Thyroid gland (tissue), 4 donors: Measurements from ENCODE around the gene MEST.

Source experiments
- POLR2A ChIP-seq, 2 donors: fragments of 450-650 bp; IDR thresholded peaks; one replicate each; pipeline ENCODE4 v1.6.1; 2017; ENCODE audit warnings: antibody characterized with exemption in 2 of 2, mild to moderate bottlenecking in 2 of 2, moderate library complexity in 1 of 2
- TF ChIP-seq, protein P1 (sequence below), 6 experiments: fragments of 200-600 bp in 3 of 6; fragments of 450-650 bp in 3 of 6; sonication (generic) in 3 of 6; IDR thresholded peaks; one replicate each; pipeline ENCODE4 v1.5.1; 2016 to 2019; ENCODE audit warnings: antibody characterized with exemption in 6 of 6, mild to moderate bottlenecking in 2 of 6, inconsistent platforms in 1 of 6, moderate library complexity in 1 of 6

GRCh38 chr7:130476297-130477150, 15.4 kb upstream of the MEST start:
- TF ChIP-seq, protein P1, sequence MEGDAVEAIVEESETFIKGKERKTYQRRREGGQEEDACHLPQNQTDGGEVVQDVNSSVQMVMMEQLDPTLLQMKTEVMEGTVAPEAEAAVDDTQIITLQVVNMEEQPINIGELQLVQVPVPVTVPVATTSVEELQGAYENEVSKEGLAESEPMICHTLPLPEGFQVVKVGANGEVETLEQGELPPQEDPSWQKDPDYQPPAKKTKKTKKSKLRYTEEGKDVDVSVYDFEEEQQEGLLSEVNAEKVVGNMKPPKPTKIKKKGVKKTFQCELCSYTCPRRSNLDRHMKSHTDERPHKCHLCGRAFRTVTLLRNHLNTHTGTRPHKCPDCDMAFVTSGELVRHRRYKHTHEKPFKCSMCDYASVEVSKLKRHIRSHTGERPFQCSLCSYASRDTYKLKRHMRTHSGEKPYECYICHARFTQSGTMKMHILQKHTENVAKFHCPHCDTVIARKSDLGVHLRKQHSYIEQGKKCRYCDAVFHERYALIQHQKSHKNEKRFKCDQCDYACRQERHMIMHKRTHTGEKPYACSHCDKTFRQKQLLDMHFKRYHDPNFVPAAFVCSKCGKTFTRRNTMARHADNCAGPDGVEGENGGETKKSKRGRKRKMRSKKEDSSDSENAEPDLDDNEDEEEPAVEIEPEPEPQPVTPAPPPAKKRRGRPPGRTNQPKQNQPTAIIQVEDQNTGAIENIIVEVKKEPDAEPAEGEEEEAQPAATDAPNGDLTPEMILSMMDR (IDR thresholded peaks at IDR 0.05) = no peak
- no peak for TF ChIP-seq POLR2A (IDR thresholded peaks at IDR 0.05)
